ENCODE results near the gene TEX2.
"Not testable (repeated sequence)": the region's sequence is repeated elsewhere in the genome, so short reads cannot be mapped to it uniquely, and the experiment has no call there.

Gene TEX2

GRCh38 chr17:64264891-64265290, 1.8 kb upstream of the TEX2 start:
- no peak for DNase-seq (ENCODE audit: low read depth)

- no peak for DNase-seq (ENCODE audit: low read depth)
Measured at GRCh38 chr17:64262198-64262999, 661 bp downstream of the TEX2 start.

GRCh38 chr17:64261417-64262145, 1.5 kb downstream of the TEX2 start:
- DNase-seq (ENCODE audit: low read depth), result no peak

- DNase-seq (ENCODE audit: low read depth), result no peak
Measured at GRCh38 chr17:64260886-64261285, 2.2 kb downstream of the TEX2 start.

- no peak for DNase-seq (ENCODE audit: low read depth)
Measured at GRCh38 chr17:64259922-64260321, 3.1 kb downstream of the TEX2 start.

- no peak for DNase-seq (ENCODE audit: low read depth)
Measured at GRCh38 chr17:64259426-64259825, 3.6 kb downstream of the TEX2 start.

GRCh38 chr17:64256913-64257807, 5.9 kb downstream of the TEX2 start:
- DNase-seq (ENCODE audit: low read depth), result no peak

- no peak for DNase-seq (ENCODE audit: low read depth)
Measured at GRCh38 chr17:64255764-64256163, 7.3 kb downstream of the TEX2 start.

GRCh38 chr17:64254755-64255154, 8.3 kb downstream of the TEX2 start:
- DNase-seq (ENCODE audit: low read depth), result no peak

GRCh38 chr17:64253470-64253869, 9.6 kb downstream of the TEX2 start:
- DNase-seq (ENCODE audit: low read depth), result no peak

GRCh38 chr17:64252831-64253230, 10.2 kb downstream of the TEX2 start:
- DNase-seq (ENCODE audit: low read depth), result no peak

GRCh38 chr17:64250233-64250835, 12.7 kb downstream of the TEX2 start:
- no peak for DNase-seq (ENCODE audit: low read depth)

GRCh38 chr17:64247836-64248235, 15.2 kb downstream of the TEX2 start:
- no peak for DNase-seq (ENCODE audit: low read depth)

GRCh38 chr17:64245218-64246145, 17.6 kb downstream of the TEX2 start:
- DNase-seq (ENCODE audit: low read depth), result no peak

GRCh38 chr17:64244165-64244564, 18.9 kb downstream of the TEX2 start:
- no peak for DNase-seq (ENCODE audit: low read depth)

GRCh38 chr17:64243340-64243739, 19.7 kb downstream of the TEX2 start:
- DNase-seq (ENCODE audit: low read depth), result no peak

- DNase-seq (ENCODE audit: low read depth), result no peak
Measured at GRCh38 chr17:64242633-64243032, 20.4 kb downstream of the TEX2 start.

- DNase-seq (ENCODE audit: low read depth), result no peak
Measured at GRCh38 chr17:64240741-64241347, 22.2 kb downstream of the TEX2 start.

GRCh38 chr17:64240261-64240740, 22.8 kb downstream of the TEX2 start:
- no peak for DNase-seq (ENCODE audit: low read depth)

GRCh38 chr17:64238449-64238848, 24.6 kb downstream of the TEX2 start:
- DNase-seq (ENCODE audit: low read depth), result not testable (repeated sequence)
